Endothelial cell of umbilical vein (primary cell): ENCODE data around the gene RIPOR3. TPM values are rescaled to one million over a fixed set of nuclear protein-coding genes. Genes with fewer than 3 reads are reported as not detected.

Experiments
- BruUV-seq: library from RNA; stranded (reverse); fragments of 400-500 nt; replicated peaks from 2 replicates; lab custom pipeline; 2021; lab: Mats Ljungman, UMichigan
- CTCF ChIA-PET: fragments of 300-600, 350-600 bp; sonication (Branson Sonifier 250); formaldehyde crosslinking; loops from one replicate; lab custom pipeline; 2021; ENCODE audit warnings: antibody characterized with exemption, inconsistent platforms; lab: Charles Lee
- POLR2A ChIA-PET: fragments of 300-600, 350-600 bp; sonication (Branson Sonifier 250); formaldehyde crosslinking; loops from one replicate; lab custom pipeline; 2021; ENCODE audit warnings: antibody characterized with exemption, inconsistent platforms; lab: Charles Lee
- DNase-seq: peaks from one replicate; pipeline ENCODE4 v3.0.0-alpha.2; 2011; ENCODE audit warnings: low read depth, low spot score
- FAIRE-seq: peaks from 2 replicates; lab custom pipeline; 2011; peaks lifted over from hg19 to GRCh38; lab: Jason Lieb, UNC
- H2AFZ ChIP-seq: 2 replicates; pipeline ENCODE4 v1.6.0; 2012; ENCODE audit warnings: low read depth, low read length, control low read depth, inconsistent platforms
- H3K27ac ChIP-seq: 2 replicates; pipeline ENCODE4 v1.5.1; 2011; ENCODE audit warnings: low read depth, mild to moderate bottlenecking, control low read depth, low read length, moderate library complexity; ENCODE audit not compliant: insufficient read depth
- H3K27me3 ChIP-seq, 2 experiments: 2 replicates each; pipeline versions ENCODE4 v1.6.0 to v1.6.1; 2011; ENCODE audit warnings: low read length in 2 of 2, mixed read lengths in 1 of 2; ENCODE audit not compliant: control insufficient read depth in 2 of 2, insufficient read depth in 2 of 2
- H3K36me3 ChIP-seq, 2 experiments: 2 replicates in 1 of 2; 3 replicates in 1 of 2; pipeline ENCODE4 v1.5.1; 2011; ENCODE audit warnings: low read length in 2 of 2, mild to moderate bottlenecking in 1 of 2, moderate library complexity in 1 of 2; ENCODE audit not compliant: control insufficient read depth in 2 of 2, insufficient read depth in 2 of 2; ENCODE audit errors: extremely low read depth in 1 of 2
- H3K4me1 ChIP-seq: 3 replicates; pipeline ENCODE4 v1.5.1; 2011; ENCODE audit warnings: mild to moderate bottlenecking, low read length; ENCODE audit not compliant: control insufficient read depth, insufficient read depth; ENCODE audit errors: extremely low read depth
- H3K4me2 ChIP-seq: 2 replicates; pipeline ENCODE4 v1.6.1; 2011; ENCODE audit warnings: low read length, control low read depth, mixed read lengths; ENCODE audit not compliant: insufficient read depth
- H3K4me3 ChIP-seq, 3 experiments: fragments of 200-600 bp in 1 of 3; sonication (generic), shearing (Covaris generic) in 1 of 3; replicated peaks in 1 of 3; 2 replicates each; pipeline ENCODE4 v1.5.1; 2011 to 2016; ENCODE audit warnings: control low read depth in 3 of 3, low read length in 3 of 3, mild to moderate bottlenecking in 2 of 3, inconsistent platforms in 1 of 3, low read depth in 1 of 3, moderate library complexity in 1 of 3; ENCODE audit not compliant: insufficient read depth in 1 of 3
- H3K79me2 ChIP-seq: 2 replicates; pipeline ENCODE4 v1.6.0; 2012; ENCODE audit warnings: low read length, inconsistent platforms; ENCODE audit not compliant: control insufficient read depth, insufficient read depth
- H3K9ac ChIP-seq: replicated peaks from 2 replicates; pipeline ENCODE3; 2011; ENCODE audit warnings: low read length, control low read depth; ENCODE audit not compliant: insufficient read depth; ENCODE audit errors: extremely low read depth
- H3K9me1 ChIP-seq: replicated peaks from 3 replicates; pipeline ENCODE4 v1.6.0; 2011; ENCODE audit warnings: mild to moderate bottlenecking, low read length; ENCODE audit not compliant: control insufficient read depth, insufficient read depth; ENCODE audit errors: extremely low read depth
- H3K9me3 ChIP-seq: replicated peaks from 2 replicates; pipeline ENCODE4 v1.5.1; 2012; ENCODE audit warnings: low read length, inconsistent platforms; ENCODE audit not compliant: control insufficient read depth, insufficient read depth
- H4K20me1 ChIP-seq: replicated peaks from 2 replicates; pipeline ENCODE3; 2011; ENCODE audit warnings: mild to moderate bottlenecking, low read length; ENCODE audit not compliant: control insufficient read depth, insufficient read depth; ENCODE audit errors: extremely low read depth
- CTCF ChIP-seq, 2 donors: IDR thresholded peaks; 1 replicate in 1 of 2; 2 replicates in 1 of 2; pipeline ENCODE4 v1.5.1; 2011; ENCODE audit warnings: low read length in 2 of 2, mild to moderate bottlenecking in 2 of 2, moderate library complexity in 2 of 2, control low read depth in 1 of 2, inconsistent platforms in 1 of 2, low read depth in 1 of 2; ENCODE audit not compliant: insufficient read depth in 1 of 2; ENCODE audit errors: extremely low read depth in 1 of 2
- MAX ChIP-seq: IDR thresholded peaks from 2 replicates; pipeline ENCODE4 v1.6.1; 2011; ENCODE audit not compliant: insufficient read depth, insufficient read length
- dilution Hi-C: fragments of 300-500 bp; cut with MboI; formaldehyde crosslinking; loops from one replicate; pipeline ENCODE4 v1.15.0; 2019; ENCODE audit warnings: low sequenced_read_pairs; ENCODE audit not compliant: extremely low pct_ligation_motif_present
- intact Hi-C: fragments of 100-400 bp; cut with micrococcal nuclease; formaldehyde crosslinking; loops from one replicate; pipeline ENCODE4 v1.10.0; 2022
- polyA plus RNA-seq, 4 experiments: library from polyadenylated mRNA; depleted of rRNA in 3 of 4; stranded (reverse) in 3 of 4; unstranded in 1 of 4; fragments of >200 nt; gene quantifications; 2 replicates each; pipeline versions ENCODE4 v1.2.1 to v1.2.3, GENCODE V29; 2011 to 2012; ENCODE audit warnings: missing spikeins in 1 of 4
- total RNA-seq: library from RNA; stranded (reverse); gene quantifications from 2 replicates; pipeline ENCODE4 v1.2.3, GENCODE V29; 2021

RIPOR3 gene
- total and polyA plus RNA-seq, 2 donors (not counting 3 experiments of a cell fraction or from before 2014, with no cell fraction given), result not detected

- no peak for FAIRE-seq
- Histone ChIP-seq H3K79me2 (no peaks in the 10 kb centered on the region), H3K9me1 (no peaks in the 10 kb centered on the region), H3K27ac (no peak overlapping the region), H2AFZ (no peak overlapping the region), H3K27me3 (no peaks in the 10 kb centered on the region), H3K4me2 (no peak overlapping the region), H3K9me3 (no peaks in the 10 kb centered on the region), H3K4me1 (no peaks in the 10 kb centered on the region), H3K4me3 (no peak overlapping the region), H4K20me1 (no peaks in the 10 kb centered on the region), H3K9ac (no peak overlapping the region), H3K36me3 (no peaks in the 10 kb centered on the region)
- CTCF ChIA-PET, result interaction anchor here (0.6 to 10.2 kb wide), 12 partner anchors 10 to 165 kb away, joined by 3 to 181 read pairs (median 6); no protein-coding TSS in a partner anchor
- POLR2A ChIA-PET, result no interaction called here
- BruUV-seq, result no TSS peak
- dilution Hi-C loops, result no loop called here
- TF ChIP-seq MAX (no peak), CTCF (IDR thresholded peaks at IDR 0.05; ENCODE audit: extremely low read depth in 1 of 2, insufficient read depth in 1 of 2, low read depth in 1 of 2, low read length in 2 of 2) (peak; percentile 29)
- intact Hi-C loops, result loop anchor here (2.0 kb wide), 1 partner anchor 123 kb away; no protein-coding TSS in a partner anchor
- DNase-seq, result no peak
Observed at GRCh38 chr20:50625986-50626677, 65.2 kb downstream of the RIPOR3 start.

DNA sequence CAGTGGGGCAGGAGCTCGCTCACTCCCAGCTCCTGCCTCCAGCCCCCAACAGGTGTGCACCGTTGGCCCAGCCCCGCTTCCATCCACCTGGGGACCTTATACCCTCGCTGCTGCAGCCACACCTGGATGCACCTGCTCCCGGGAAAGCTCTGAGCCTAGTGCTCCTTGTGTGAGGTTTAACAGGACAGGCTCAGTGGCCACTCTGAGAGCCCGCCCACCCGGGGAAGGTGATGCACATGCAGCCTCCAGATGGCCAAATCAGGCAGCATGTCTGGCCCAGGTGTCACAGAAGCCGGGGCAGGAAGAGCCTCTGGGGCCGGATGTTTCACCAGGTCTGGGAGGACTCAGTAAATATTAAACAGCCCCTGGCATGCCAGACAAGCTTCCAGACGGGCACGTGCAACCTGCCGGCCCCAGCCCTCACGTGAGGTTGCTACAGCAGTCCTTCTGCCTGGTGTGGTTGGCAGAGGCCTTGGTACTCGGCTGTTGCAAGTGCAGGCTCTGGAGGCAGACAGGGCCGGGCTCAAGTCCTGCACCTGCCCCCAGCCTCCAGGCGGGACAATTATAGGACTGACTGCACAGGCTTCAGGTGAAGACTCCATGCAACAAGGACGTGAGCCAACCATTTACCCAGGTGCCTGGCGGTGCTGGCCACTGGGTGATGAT, 66.9 kb downstream of the RIPOR3 start:
- Histone ChIP-seq H3K4me1 (no peaks in the 10 kb centered on the region), H3K4me3 (no peak overlapping the region), H3K36me3 (no peaks in the 10 kb centered on the region), H3K9me3 (no peaks in the 10 kb centered on the region), H3K27ac (no peak overlapping the region), H3K27me3 (no peaks in the 10 kb centered on the region), H2AFZ (no peak overlapping the region), H3K9ac (no peak overlapping the region), H3K79me2 (no peaks in the 10 kb centered on the region), H3K9me1 (no peaks in the 10 kb centered on the region), H3K4me2 (no peak overlapping the region), H4K20me1 (no peaks in the 10 kb centered on the region)
- intact Hi-C loops, result no loop called here
- dilution Hi-C loops, result no loop called here
- FAIRE-seq (no peak), DNase-seq (no peak)
- CTCF ChIA-PET, result interaction anchor here (1.2 to 10.2 kb wide), 5 partner anchors 9 to 123 kb away, joined by 3 to 181 read pairs (median 7); no protein-coding TSS in a partner anchor
- TF ChIP-seq CTCF (IDR thresholded peaks at IDR 0.05; ENCODE audit: extremely low read depth in 1 of 2, insufficient read depth in 1 of 2, low read depth in 1 of 2, low read length in 2 of 2), result no peak
- no TSS peak for BruUV-seq
- POLR2A ChIA-PET, result no interaction called here
